Astrocyte (in vitro differentiated cells and primary cell): ENCODE measurements around the gene NUBPL.

Source experiments
- EZH2 ChIP-seq: IDR thresholded peaks from 2 replicates; pipeline ENCODE4 v1.6.1; 2012; ENCODE audit warnings: mild to moderate bottlenecking, low read length, inconsistent platforms; ENCODE audit not compliant: insufficient read depth
- TF ChIP-seq, protein P1 (sequence below): IDR thresholded peaks from 2 replicates; pipeline ENCODE4 v1.5.1; 2011; ENCODE audit warnings: low read depth, mild to moderate bottlenecking, inconsistent platforms, low read length, moderate library complexity; ENCODE audit not compliant: insufficient read depth

GRCh38 chr14:31668348-31668747 is 107.1 kb downstream of the NUBPL start:
- TF ChIP-seq, protein P1, sequence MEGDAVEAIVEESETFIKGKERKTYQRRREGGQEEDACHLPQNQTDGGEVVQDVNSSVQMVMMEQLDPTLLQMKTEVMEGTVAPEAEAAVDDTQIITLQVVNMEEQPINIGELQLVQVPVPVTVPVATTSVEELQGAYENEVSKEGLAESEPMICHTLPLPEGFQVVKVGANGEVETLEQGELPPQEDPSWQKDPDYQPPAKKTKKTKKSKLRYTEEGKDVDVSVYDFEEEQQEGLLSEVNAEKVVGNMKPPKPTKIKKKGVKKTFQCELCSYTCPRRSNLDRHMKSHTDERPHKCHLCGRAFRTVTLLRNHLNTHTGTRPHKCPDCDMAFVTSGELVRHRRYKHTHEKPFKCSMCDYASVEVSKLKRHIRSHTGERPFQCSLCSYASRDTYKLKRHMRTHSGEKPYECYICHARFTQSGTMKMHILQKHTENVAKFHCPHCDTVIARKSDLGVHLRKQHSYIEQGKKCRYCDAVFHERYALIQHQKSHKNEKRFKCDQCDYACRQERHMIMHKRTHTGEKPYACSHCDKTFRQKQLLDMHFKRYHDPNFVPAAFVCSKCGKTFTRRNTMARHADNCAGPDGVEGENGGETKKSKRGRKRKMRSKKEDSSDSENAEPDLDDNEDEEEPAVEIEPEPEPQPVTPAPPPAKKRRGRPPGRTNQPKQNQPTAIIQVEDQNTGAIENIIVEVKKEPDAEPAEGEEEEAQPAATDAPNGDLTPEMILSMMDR: no peak
- no peak for TF ChIP-seq EZH2
